Effector memory CD4-positive, alpha-beta T cell (primary cell): ENCODE measurements around the gene LHX4.

Experiments
- DNase-seq, 3 donors: peaks; one replicate each; pipeline ENCODE4 v3.0.0-alpha.2; 2020
- H3K27ac ChIP-seq: 2 replicates; pipeline ENCODE4 v1.7.0; 2013; ENCODE audit warnings: mild to moderate bottlenecking, low read length, moderate library complexity; ENCODE audit not compliant: insufficient read depth, poor library complexity, severe bottlenecking
- H3K27me3 ChIP-seq: replicated peaks from 2 replicates; pipeline ENCODE4 v1.7.0; 2013; ENCODE audit warnings: mild to moderate bottlenecking, low read length; ENCODE audit not compliant: insufficient read depth, control insufficient read depth, poor library complexity, severe bottlenecking
- H3K36me3 ChIP-seq: 2 replicates; pipeline ENCODE4 v1.7.0; 2013; ENCODE audit warnings: mild to moderate bottlenecking, low read length, moderate library complexity; ENCODE audit not compliant: control insufficient read depth, insufficient read depth
- H3K4me1 ChIP-seq: 2 replicates; pipeline ENCODE4 v1.7.0; 2013; ENCODE audit warnings: low read length, mild to moderate bottlenecking; ENCODE audit not compliant: control insufficient read depth, insufficient read depth, poor library complexity, severe bottlenecking
- H3K4me3 ChIP-seq: 2 replicates; pipeline ENCODE4 v1.7.0; 2013; ENCODE audit warnings: low read length, low read depth, mild to moderate bottlenecking; ENCODE audit not compliant: insufficient read depth, poor library complexity, severe bottlenecking
- H3K9me3 ChIP-seq: 2 replicates; pipeline ENCODE4 v1.7.0; 2013; ENCODE audit warnings: mild to moderate bottlenecking, low read length, moderate library complexity; ENCODE audit not compliant: control insufficient read depth
- total RNA-seq, 3 donors: gene quantifications; one replicate each; lab custom pipeline; 2026; lab: John Stamatoyannopoulos, UW

LHX4 gene
- total RNA-seq: 0 reads per million in 3 donors

DNA sequence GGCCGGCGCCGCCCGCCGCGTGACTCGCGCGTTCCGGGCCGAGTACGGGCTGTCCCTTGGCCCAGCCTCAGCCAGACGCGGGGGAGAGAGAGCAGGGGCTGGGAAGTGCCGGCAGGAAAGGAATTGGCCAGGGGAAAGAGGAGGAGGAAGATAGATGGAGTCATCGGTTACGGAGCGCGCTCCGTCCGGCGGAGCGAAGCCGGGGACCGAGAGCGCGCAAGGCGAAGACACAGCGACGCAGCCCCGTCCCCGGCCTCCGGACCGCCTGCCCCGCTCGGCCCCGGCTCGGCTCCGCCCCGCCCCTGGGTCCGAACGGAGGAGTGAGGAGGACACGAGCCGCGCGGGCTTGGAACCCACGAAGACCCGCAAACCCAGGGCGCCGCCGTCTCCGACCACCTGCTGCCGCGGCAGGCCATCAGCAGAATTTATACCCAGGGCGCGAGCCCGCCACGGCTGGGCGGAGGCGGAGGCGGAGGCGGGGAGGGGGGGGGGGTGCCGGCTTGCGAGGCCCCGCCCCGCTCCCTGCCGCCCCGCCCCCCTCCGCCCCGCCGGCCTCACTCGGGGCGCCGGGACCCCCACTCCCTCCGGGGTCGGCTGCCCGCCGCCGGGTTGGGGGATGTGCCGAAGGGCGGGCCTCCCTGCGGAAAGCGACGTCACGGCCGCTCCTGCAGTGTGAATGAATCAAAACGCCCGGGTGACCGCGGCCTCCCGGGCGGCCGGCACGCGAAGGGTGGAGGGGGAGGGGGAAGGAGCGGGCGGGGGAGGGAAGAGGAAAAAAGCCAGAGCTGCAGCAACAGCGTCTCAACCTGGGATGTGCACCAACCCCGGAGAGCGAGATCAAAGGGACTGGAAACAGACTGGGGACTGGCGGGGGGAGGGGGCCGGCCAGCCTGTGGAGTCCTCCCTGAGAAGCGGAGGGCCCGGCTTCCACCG is at the start of gene LHX4:
TSS of gene LHX4 (plus strand) at position 782 of the 933 bp plus-strand sequence. CDS start 266 bp downstream, outside the sequence.
- peak within 1 kb of the TSS; percentile 69 for H3K4me3 ChIP-seq
- H3K36me3 ChIP-seq: no peaks in the 10 kb centered on the region
- peaks cover 30% of the 10 kb centered on the region for H3K4me1 ChIP-seq
- no peaks in the 10 kb centered on the region for H3K9me3 ChIP-seq
- DNase-seq: no peak
- no peak within 1 kb of the TSS for H3K27ac ChIP-seq
- peaks cover 62% of the 10 kb centered on the region for H3K27me3 ChIP-seq

DNA sequence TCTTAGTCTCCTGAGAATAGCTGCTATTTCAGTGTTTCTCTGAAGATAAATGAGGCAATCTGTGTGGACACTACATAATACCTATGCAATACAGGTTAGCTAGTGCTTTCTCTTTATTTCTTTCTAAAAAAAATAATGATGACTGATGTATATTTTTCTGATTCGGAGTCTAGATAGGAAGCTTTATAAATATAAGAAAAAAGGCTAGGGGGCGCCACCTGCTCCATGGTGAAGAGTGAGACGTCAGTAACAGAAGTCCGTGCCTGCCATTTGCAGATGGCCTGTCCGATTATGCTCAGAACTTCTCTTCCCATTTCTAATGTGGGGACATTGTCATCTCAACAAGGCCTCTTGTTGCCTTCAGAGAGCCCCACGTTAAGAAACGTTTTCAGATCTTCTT is 49.0 kb upstream of the LHX4 start:
- Histone ChIP-seq H3K27ac (no peak overlapping the region), H3K4me3 (no peak overlapping the region), H3K9me3 (no peaks in the 10 kb centered on the region), H3K4me1 (no peaks in the 10 kb centered on the region), H3K36me3 (peaks cover 9% of the 10 kb centered on the region), H3K27me3 (no peaks in the 10 kb centered on the region)
- DNase-seq: no peak

DNA sequence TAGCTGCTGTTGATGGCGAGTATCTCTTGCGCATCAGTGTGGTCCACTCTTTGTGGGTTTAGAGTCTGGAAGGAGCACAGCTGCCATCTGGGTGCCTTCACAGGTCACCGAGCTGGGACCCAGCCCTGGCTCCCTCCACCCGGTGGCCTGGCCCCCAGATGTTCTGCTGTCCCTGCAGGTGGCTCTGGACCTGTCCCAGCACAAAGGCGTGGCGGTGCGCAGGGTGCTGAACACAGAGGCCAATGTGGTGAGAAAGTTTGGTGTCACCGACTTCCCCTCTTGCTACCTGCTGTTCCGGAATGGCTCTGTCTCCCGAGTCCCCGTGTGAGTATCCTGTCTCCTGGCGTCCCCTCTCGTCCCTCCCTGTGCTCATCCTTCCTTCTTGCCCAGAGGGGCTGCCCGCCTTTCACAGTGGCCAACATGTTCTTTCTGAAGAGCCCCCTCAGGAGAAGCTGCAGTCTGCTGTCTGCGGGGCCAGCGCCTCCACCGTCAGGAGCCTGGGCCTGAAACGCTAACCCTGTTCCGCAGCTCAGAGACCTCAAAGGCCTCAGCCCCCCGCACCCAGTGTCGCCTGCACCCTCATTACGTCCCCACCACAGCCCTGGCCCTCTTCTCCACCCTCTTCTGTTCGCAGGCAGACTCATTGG is 47.9 kb upstream of the LHX4 start:
- Histone ChIP-seq H3K36me3 (peaks cover 18% of the 10 kb centered on the region), H3K9me3 (no peaks in the 10 kb centered on the region), H3K4me3 (no peak overlapping the region), H3K27ac (no peak overlapping the region), H3K4me1 (no peaks in the 10 kb centered on the region), H3K27me3 (no peaks in the 10 kb centered on the region)
- DNase-seq: no peak

DNA sequence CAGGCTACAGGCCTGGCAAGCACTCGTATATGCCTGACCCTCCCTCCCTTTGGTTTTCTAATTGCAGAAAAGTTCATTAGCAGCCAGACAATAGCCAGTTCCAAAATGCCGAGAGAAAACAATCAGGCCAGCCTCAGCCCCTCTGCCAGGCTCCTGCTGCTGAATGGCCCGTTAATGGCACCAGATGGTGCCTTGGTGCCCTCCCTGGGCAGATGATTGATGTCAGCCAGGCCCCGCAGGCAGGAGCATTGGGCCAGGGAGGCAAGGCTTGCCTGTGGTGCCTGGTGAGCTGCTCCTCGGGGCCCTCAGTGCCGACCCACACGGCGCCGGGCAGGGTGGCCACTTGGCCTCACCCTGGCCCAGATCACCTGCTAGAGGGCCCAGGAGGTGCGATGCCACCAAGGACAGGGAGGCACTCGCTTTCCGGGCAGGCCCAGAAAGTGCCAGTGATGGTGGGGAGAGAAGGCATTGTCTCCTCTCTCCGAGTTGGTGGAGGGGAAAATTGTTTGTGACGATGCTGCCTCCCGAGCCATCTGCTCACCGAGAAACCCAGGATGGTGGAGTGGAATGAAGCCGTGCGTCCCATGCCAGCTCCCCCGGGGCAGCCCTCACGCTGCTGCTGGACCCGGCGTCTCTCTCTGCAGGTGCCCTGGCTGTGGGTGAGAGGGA is 47.3 kb upstream of the LHX4 start:
- DNase-seq: no peak
- no peak overlapping the region for H3K4me3 ChIP-seq
- no peaks in the 10 kb centered on the region for H3K4me1 ChIP-seq
- H3K9me3 ChIP-seq: no peaks in the 10 kb centered on the region
- H3K36me3 ChIP-seq: peaks cover 19% of the 10 kb centered on the region
- H3K27me3 ChIP-seq: no peaks in the 10 kb centered on the region
- H3K27ac ChIP-seq: no peak overlapping the region

DNA sequence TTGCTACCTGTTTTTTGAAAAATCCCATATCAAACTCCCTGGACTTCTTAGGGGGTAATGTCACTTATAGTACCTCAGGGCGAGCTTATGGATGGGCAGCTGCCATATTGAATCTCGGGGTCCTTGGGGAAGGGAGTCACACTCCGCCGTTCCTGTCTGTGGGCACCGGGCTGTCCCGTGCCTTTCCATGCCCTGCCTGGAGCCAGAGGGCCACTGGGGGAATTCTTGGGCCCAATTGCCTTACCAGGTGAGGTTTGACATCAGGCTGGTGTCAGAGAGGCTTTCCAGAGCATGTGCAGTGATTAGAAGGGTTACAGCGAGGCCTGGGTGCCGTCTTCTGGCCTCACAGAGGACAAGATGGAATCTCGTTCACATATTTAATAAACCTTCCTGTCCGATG is 46.6 kb upstream of the LHX4 start:
- no peaks in the 10 kb centered on the region for H3K4me1 ChIP-seq
- no peak overlapping the region for H3K27ac ChIP-seq
- H3K36me3 ChIP-seq: peaks cover 19% of the 10 kb centered on the region
- H3K9me3 ChIP-seq: no peaks in the 10 kb centered on the region
- no peaks in the 10 kb centered on the region for H3K27me3 ChIP-seq
- DNase-seq: no peak
- H3K4me3 ChIP-seq: no peak overlapping the region

DNA sequence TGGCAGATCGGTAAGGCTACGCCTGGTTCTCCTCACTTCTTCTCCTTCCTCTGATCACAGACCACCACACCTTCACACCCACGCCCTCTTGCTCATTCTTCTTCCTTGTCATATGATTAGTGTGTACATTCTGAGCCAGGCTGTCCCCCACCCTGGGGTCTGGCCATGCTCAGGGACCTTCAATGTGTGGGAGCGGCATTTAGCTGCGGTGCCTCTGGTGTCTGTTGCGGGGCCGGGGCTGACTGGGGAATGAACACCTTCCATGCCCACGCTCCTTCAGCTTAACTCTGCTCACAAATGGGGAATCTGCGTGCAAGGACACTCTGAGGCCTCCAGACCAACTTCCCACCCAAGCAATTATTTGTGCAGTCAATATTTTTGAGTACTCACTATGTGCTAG is 46.0 kb upstream of the LHX4 start:
- DNase-seq: no peak
- Histone ChIP-seq H3K9me3 (no peaks in the 10 kb centered on the region), H3K4me3 (no peak overlapping the region), H3K27ac (no peak overlapping the region), H3K27me3 (no peaks in the 10 kb centered on the region), H3K4me1 (no peaks in the 10 kb centered on the region), H3K36me3 (peaks cover 19% of the 10 kb centered on the region)

DNA sequence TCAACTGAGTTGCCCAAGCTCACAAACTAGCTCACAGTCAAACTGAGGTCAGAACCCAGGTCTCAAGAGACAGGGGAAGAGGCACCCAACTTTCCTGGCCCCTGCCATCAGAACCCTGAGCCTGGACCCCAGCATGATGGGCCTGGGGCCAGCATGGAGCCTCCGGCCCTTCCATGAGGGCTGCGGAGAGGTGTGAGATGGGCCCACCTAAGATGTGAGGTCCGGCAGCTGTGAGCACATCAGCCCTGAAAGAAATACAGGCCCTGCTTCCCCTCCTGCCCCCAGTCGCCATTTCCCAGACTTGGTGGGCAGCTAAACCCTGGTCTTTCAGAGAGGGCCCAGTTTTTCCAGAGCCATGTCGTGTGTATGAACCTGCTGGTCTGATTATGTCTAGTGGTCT is 44.8 kb upstream of the LHX4 start:
- Histone ChIP-seq H3K27ac (no peak overlapping the region), H3K36me3 (peaks cover 27% of the 10 kb centered on the region), H3K9me3 (no peaks in the 10 kb centered on the region)

DNA sequence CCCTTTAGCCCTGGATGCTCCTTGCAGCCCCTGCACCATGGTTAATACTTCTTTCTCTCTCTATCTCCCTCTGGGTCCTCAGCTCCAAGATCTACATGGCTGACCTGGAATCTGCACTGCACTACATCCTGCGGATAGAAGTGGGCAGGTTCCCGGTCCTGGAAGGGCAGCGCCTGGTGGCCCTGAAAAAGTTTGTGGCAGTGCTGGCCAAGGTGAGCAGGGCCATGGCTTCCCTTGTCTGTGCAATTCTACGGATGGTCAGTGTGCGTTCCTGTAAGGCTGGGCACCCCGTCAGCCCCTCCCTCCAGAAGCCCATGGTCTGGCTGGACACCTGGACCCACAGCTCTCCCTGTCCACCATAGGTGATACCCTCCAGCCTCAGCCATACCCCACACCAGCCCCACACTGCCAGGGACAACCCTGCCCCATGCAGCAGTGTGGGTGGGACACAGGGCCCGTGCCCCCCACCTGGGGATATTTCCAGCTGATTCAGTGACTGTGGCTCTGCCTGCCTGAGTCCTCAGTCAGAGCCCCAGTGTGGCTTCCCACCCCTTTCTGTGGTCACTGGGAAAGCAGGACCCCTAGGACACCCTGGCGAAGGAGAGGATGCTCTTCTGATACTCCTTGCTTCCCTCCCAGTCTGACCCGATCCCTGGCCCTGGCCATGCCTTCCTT is 44.0 kb upstream of the LHX4 start:
- Histone ChIP-seq H3K27ac (no peak overlapping the region), H3K36me3 (peaks cover 29% of the 10 kb centered on the region)

More for the DNA sequence above, 44.8 kb upstream of the LHX4 start:
- no peaks in the 10 kb centered on the region for H3K4me1 ChIP-seq
- no peak for DNase-seq
- no peak overlapping the region for H3K4me3 ChIP-seq
- H3K27me3 ChIP-seq: no peaks in the 10 kb centered on the region

DNA sequence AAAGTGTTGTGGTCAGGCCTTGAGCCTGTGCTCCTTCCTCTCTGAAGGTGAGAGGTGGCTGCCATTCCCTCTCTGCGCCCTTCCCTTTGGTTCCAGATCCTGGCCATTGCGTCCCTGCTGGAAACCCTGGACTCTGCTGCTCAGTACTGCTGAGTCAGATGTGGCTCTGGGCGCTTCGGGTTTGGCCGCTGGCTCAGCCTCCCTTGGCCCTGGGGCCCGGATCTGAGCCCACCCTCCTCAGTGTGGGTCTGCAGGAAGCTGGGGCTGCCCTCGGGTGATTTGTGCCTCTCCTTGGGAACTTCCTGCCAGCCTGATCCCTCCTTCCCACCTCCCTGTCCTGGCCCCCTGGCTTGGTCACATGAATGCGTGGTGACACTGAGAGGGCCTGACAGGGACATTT is 43.2 kb upstream of the LHX4 start:
- H3K9me3 ChIP-seq: no peaks in the 10 kb centered on the region
- no peaks in the 10 kb centered on the region for H3K27me3 ChIP-seq
- no peak overlapping the region for H3K4me3 ChIP-seq
- H3K36me3 ChIP-seq: peaks cover 23% of the 10 kb centered on the region
- H3K4me1 ChIP-seq: no peaks in the 10 kb centered on the region
- H3K27ac ChIP-seq: no peak overlapping the region
- DNase-seq: no peak

More for the DNA sequence above, 44.0 kb upstream of the LHX4 start:
- no peaks in the 10 kb centered on the region for H3K9me3 ChIP-seq
- no peaks in the 10 kb centered on the region for H3K4me1 ChIP-seq
- H3K27me3 ChIP-seq: no peaks in the 10 kb centered on the region
- no peak overlapping the region for H3K4me3 ChIP-seq
- no peak for DNase-seq
